ENCODE data around the gene CDC42EP4. TPM values are rescaled to one million over a fixed set of nuclear protein-coding genes. Genes with fewer than 3 reads are reported as not detected.
"Not testable (repeated sequence)": the region's sequence is repeated elsewhere in the genome, so short reads cannot be mapped to it uniquely, and the experiment has no call there.

CDC42EP4 gene
- total and polyA plus RNA-seq, 2 experiments from 2014 or later: 4.4 to 19.9 TPM

DNA sequence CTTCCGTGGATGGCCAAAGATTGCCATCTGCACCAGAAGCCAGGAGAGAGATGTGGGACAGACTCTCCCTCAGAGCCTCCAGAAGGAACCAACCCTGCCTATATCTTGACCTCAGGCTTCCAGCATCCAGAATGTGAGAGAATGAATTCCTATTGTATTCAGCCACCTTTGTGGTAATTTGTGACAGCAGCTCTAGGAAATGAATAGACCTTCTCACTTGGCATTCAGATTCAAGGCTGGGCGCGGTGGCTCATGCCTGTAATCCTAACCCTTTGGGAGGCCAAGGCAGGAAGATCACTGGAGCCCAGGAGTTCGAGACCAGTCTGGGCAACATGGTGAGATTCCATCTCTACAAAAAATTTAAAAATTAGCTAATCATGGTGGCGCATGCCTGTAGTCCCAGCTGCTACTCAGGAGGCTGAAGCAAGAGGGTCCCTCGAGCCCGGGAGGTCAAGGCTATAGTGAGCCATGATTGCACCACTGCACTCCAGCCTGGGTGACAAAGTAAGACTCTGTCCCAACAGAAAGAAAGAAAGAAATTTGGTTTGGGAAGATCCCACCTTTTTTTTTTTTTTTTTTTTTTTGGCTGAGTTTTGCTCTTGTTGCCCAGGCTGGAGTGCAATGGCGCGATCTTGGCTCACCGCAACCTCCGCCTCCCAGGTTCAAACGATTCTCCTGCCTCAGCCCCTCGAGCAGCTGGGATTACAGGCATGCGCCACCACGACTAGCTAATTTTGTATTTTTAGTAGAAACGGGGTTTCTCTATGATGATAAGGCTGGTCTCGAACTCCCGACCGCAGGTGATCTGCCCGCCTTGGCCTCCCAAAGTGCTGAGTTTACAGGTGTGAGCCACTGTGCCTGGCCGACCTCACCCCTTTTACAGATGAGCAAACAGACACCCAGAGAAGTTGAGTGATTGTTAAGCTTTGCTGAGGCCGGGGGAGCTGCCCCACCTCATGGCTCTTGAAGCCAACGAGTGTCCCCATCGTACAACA lies 45.9 kb downstream of the CDC42EP4 start (continued):
- TF ChIP-seq, protein P1, sequence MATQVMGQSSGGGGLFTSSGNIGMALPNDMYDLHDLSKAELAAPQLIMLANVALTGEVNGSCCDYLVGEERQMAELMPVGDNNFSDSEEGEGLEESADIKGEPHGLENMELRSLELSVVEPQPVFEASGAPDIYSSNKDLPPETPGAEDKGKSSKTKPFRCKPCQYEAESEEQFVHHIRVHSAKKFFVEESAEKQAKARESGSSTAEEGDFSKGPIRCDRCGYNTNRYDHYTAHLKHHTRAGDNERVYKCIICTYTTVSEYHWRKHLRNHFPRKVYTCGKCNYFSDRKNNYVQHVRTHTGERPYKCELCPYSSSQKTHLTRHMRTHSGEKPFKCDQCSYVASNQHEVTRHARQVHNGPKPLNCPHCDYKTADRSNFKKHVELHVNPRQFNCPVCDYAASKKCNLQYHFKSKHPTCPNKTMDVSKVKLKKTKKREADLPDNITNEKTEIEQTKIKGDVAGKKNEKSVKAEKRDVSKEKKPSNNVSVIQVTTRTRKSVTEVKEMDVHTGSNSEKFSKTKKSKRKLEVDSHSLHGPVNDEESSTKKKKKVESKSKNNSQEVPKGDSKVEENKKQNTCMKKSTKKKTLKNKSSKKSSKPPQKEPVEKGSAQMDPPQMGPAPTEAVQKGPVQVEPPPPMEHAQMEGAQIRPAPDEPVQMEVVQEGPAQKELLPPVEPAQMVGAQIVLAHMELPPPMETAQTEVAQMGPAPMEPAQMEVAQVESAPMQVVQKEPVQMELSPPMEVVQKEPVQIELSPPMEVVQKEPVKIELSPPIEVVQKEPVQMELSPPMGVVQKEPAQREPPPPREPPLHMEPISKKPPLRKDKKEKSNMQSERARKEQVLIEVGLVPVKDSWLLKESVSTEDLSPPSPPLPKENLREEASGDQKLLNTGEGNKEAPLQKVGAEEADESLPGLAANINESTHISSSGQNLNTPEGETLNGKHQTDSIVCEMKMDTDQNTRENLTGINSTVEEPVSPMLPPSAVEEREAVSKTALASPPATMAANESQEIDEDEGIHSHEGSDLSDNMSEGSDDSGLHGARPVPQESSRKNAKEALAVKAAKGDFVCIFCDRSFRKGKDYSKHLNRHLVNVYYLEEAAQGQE (IDR thresholded peaks at IDR 0.05; ENCODE audit: unreplicated experiment): no peak
- no peak for TF ChIP-seq EZH2phosphoT487 (IDR thresholded peaks at IDR 0.05; ENCODE audit: unreplicated experiment)
- no peak for TF ChIP-seq ZNF114 (CRISPR knock-in tag; IDR thresholded peaks at IDR 0.05)
- TF ChIP-seq CREB1 (CRISPR knock-in tag; IDR thresholded peaks at IDR 0.05; ENCODE audit: low read depth): no peak

DNA sequence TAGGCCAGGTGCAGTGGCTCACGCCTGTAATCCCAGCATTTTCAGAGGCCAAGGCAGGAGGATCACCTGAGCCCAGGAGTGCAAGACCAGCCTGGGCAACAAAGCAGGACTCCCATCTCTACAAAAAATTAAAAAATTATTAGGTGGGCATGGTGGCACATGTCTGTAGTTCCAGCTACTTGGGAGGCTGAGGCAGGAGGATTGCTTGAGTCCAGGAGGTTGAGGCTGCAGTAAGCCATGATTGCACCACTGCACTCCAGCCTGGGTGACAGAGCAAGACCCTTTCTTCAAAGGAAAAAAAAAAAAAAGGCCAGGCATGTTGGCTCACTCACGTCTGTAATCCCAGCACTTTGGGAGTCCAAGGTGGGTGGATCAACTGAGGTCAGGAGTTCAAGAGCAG lies 47.4 kb downstream of the CDC42EP4 start:
- H3K27me3 ChIP-seq (ENCODE audit: insufficient read depth); H3K4me3 Mint-ChIP-seq; H3K79me2 ChIP-seq (replicated peaks; ENCODE audit: insufficient read depth); H3K4me3 ChIP-seq; H3F3A ChIP-seq (replicated peaks; ENCODE audit: low read depth); H2AFZ ChIP-seq; ATAC-seq; H3K9me3 Mint-ChIP-seq; H3K4me2 ChIP-seq; H3K36me3 ChIP-seq (ENCODE audit: insufficient read depth); H3K36me3 Mint-ChIP-seq (ENCODE audit: low read depth); DNase-seq (ENCODE audit: low spot score); H3K9me2 ChIP-seq (ENCODE audit: insufficient read depth); H3K27ac ChIP-seq (ENCODE audit: low read depth); H4K20me1 ChIP-seq (replicated peaks; ENCODE audit: insufficient read depth); H3K27ac Mint-ChIP-seq: not testable (repeated sequence)
- Mint-ChIP-seq H3K4me1 (peaks cover 19% of the 10 kb centered on the region), H3K27me3 (ENCODE audit: insufficient read depth, low read depth, poor library complexity) (peaks cover 20% of the 10 kb centered on the region)
- H3K4me1 ChIP-seq (ENCODE audit: insufficient read depth): peaks cover 16% of the 10 kb centered on the region

DNA sequence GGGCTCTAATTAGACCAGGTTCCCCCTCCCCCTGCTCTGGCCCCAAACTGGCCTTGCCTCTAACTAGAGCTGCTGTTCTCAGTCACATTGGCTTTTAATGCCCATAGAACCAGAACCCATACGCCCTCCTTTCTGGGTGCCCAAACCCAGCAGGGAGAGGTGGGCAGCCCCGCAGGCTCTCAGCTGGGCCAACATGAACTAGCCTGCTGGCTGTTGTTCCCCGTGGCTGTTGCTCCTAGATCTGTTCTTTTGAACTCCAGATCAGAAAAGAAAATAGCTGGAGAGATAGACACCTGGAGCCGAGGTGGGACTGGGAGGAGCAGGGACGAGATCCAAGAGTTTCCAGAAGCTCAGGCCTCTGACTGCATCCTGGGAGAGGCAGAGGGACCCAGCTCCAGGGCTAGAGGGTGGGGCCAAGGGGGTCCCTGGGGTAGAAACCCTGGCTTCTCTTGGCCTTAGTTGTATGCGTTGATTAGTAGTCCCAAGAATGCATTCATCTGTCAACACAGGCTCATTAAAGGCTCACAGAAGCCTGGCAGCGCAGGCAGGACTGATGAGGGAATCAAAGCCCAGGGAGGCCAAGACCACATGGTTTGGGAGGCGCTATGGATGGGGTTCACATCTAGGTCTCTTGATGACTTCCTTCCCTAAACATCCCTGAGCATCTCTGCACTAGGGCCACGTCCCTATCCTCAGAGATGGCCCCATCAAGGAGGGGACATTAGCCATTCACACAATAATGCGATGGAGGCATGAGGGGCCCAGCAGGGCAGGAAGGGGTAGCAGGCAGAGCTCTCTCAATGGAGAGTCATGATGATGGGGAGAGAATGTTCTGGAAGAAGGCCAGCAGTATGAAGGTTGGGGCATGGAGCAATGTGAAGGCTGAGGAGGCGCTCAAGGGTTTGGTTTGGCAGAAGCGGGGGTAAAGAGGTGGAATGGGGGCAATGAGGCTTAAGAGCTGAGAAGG lies 48.8 kb downstream of the CDC42EP4 start:
- DNase-seq (ENCODE audit: low spot score) (peak; percentile 54), ATAC-seq (peak; percentile 87)
- Histone ChIP-seq H3K27me3 (ENCODE audit: insufficient read depth) (peaks cover 4% of the 10 kb centered on the region; the same call in 1 of the 2 replicates), H3K4me2 (peak overlapping the region; percentile 72), H2AFZ (peak overlapping the region; percentile 97), H4K20me1 (replicated peaks; ENCODE audit: insufficient read depth) (no peaks in the 10 kb centered on the region), H3K9me2 (ENCODE audit: insufficient read depth) (no peaks in the 10 kb centered on the region), H3K4me1 (ENCODE audit: insufficient read depth) (peaks cover 16% of the 10 kb centered on the region), H3K79me2 (replicated peaks; ENCODE audit: insufficient read depth) (no peaks in the 10 kb centered on the region), H3K36me3 (ENCODE audit: insufficient read depth) (no peaks in the 10 kb centered on the region), H3K4me3 (peak overlapping the region; percentile 35), H3F3A (replicated peaks; ENCODE audit: low read depth) (peaks cover 4% of the 10 kb centered on the region; the same call in 1 of the 2 replicates), H3K27ac (ENCODE audit: low read depth) (0 out of 2 replicates have a peak overlapping the region, but pooled peaks have one; percentile 32)
- peak overlapping the region; percentile 47; the same call in 1 of the 3 replicates for H3K4me3 Mint-ChIP-seq
- H3K27ac Mint-ChIP-seq: no peak overlapping the region
- H3K27me3 Mint-ChIP-seq (ENCODE audit: insufficient read depth, low read depth, poor library complexity): peaks cover 23% of the 10 kb centered on the region
- no peaks in the 10 kb centered on the region for H3K36me3 Mint-ChIP-seq (ENCODE audit: low read depth)
- peaks cover 19% of the 10 kb centered on the region for H3K4me1 Mint-ChIP-seq
- H3K9me3 Mint-ChIP-seq: no peaks in the 10 kb centered on the region
- TF ChIP-seq, protein P2, sequence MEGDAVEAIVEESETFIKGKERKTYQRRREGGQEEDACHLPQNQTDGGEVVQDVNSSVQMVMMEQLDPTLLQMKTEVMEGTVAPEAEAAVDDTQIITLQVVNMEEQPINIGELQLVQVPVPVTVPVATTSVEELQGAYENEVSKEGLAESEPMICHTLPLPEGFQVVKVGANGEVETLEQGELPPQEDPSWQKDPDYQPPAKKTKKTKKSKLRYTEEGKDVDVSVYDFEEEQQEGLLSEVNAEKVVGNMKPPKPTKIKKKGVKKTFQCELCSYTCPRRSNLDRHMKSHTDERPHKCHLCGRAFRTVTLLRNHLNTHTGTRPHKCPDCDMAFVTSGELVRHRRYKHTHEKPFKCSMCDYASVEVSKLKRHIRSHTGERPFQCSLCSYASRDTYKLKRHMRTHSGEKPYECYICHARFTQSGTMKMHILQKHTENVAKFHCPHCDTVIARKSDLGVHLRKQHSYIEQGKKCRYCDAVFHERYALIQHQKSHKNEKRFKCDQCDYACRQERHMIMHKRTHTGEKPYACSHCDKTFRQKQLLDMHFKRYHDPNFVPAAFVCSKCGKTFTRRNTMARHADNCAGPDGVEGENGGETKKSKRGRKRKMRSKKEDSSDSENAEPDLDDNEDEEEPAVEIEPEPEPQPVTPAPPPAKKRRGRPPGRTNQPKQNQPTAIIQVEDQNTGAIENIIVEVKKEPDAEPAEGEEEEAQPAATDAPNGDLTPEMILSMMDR (conservative IDR thresholded peaks at IDR 0.05; ENCODE audit: low read depth in 2 of 2): no peak
- TF ChIP-seq ZNF114 (CRISPR knock-in tag; IDR thresholded peaks at IDR 0.05) (no peak), EZH2 (IDR thresholded peaks at IDR 0.05; ENCODE audit: low read depth, unreplicated experiment) (no peak), NANOG (IDR thresholded peaks at IDR 0.05; ENCODE audit: borderline replicate concordance) (no peak), STAT1 (IDR thresholded peaks at IDR 0.05; ENCODE audit: unreplicated experiment) (no peak), CREB1 (CRISPR knock-in tag; IDR thresholded peaks at IDR 0.05; ENCODE audit: low read depth) (no peak)
- TF ChIP-seq, protein P1 (IDR thresholded peaks at IDR 0.05; ENCODE audit: unreplicated experiment): no peak
